Measurements from ENCODE around the gene IFT20.

The IFT20 gene

GRCh38 chr17:28282596-28282995 is 52.7 kb downstream of the IFT20 start:
- H3K4me1 Mint-ChIP-seq = no peaks in the 10 kb centered on the region
- no peaks in the 10 kb centered on the region for H3K9me3 Mint-ChIP-seq
- H3K4me3 Mint-ChIP-seq = no peak overlapping the region
- no peak overlapping the region for H3K27ac Mint-ChIP-seq
- no peaks in the 10 kb centered on the region for H3K36me3 Mint-ChIP-seq (ENCODE audit: low read depth)
- TF ChIP-seq CTCF (IDR thresholded peaks at IDR 0.05; ENCODE audit: unreplicated experiment in 3 of 3) = no peak
- peaks cover 4% of the 10 kb centered on the region for H3K27me3 Mint-ChIP-seq (ENCODE audit: low read depth)

GRCh38 chr17:28280826-28281225 is 54.4 kb downstream of the IFT20 start:
- no peak for TF ChIP-seq CTCF (IDR thresholded peaks at IDR 0.05; ENCODE audit: unreplicated experiment in 3 of 3)
- no peaks in the 10 kb centered on the region for H3K36me3 Mint-ChIP-seq (ENCODE audit: low read depth)
- no peak overlapping the region for H3K4me3 Mint-ChIP-seq
- peaks cover 4% of the 10 kb centered on the region for H3K27me3 Mint-ChIP-seq (ENCODE audit: low read depth)
- no peaks in the 10 kb centered on the region for H3K9me3 Mint-ChIP-seq
- H3K4me1 Mint-ChIP-seq = no peaks in the 10 kb centered on the region
- no peak overlapping the region for H3K27ac Mint-ChIP-seq

GRCh38 chr17:28279411-28279810 is 55.9 kb downstream of the IFT20 start:
- Mint-ChIP-seq H3K36me3 (ENCODE audit: low read depth) (no peaks in the 10 kb centered on the region), H3K27me3 (ENCODE audit: low read depth) (peaks cover 12% of the 10 kb centered on the region), H3K9me3 (no peaks in the 10 kb centered on the region), H3K4me1 (no peaks in the 10 kb centered on the region), H3K27ac (no peak overlapping the region), H3K4me3 (no peak overlapping the region)
- no peak for TF ChIP-seq CTCF (IDR thresholded peaks at IDR 0.05; ENCODE audit: unreplicated experiment in 3 of 3)
